Gastrocnemius medialis (tissue), 4 donors: Measurements from ENCODE around the gene SIAH3. TPM values are rescaled to one million over a fixed set of nuclear protein-coding genes. Genes with fewer than 3 reads are reported as not detected.

Source experiments
- ATAC-seq, 2 donors: fragments of 150-250 bp; one replicate each; pipeline ENCODE4 v1.9.1; 2016
- DNase-seq, 2 donors: peaks; one replicate each; pipeline ENCODE4 v3.0.0-alpha.2; 2019
- H3K27ac ChIP-seq, 4 donors: fragments of 200-600 bp; sonication (generic); 1 replicate in 1 of 4; 2 replicates in 3 of 4; pipeline ENCODE4 v1.5.1; 2016 to 2018; ENCODE audit warnings: mild to moderate bottlenecking in 2 of 4, moderate library complexity in 1 of 4
- H3K27me3 ChIP-seq, 3 donors: fragments of 200-600 bp; sonication (generic) in 2 of 3; 1 replicate in 1 of 3; 2 replicates in 2 of 3; pipeline versions ENCODE4 v1.5.1 to v1.6.0; 2016 to 2019; ENCODE audit warnings: mild to moderate bottlenecking in 1 of 3, moderate library complexity in 1 of 3
- H3K36me3 ChIP-seq, 2 donors: fragments of 200-600 bp; sonication (generic) in 1 of 2; one replicate each; pipeline ENCODE4 v1.5.1; 2017 to 2018
- H3K4me1 ChIP-seq, 2 donors: fragments of 200-600 bp; sonication (generic) in 1 of 2; one replicate each; pipeline ENCODE4 v1.5.1; 2016 to 2017; ENCODE audit warnings: mild to moderate bottlenecking in 2 of 2
- H3K4me3 ChIP-seq, 4 donors: fragments of 200-600 bp; sonication (generic) in 3 of 4; 1 replicate in 1 of 4; 2 replicates in 3 of 4; pipeline ENCODE4 v1.5.1; 2016 to 2019; ENCODE audit warnings: mild to moderate bottlenecking in 2 of 4
- H3K9me3 ChIP-seq, 3 donors: fragments of 200-600 bp; sonication (generic) in 2 of 3; 1 replicate in 1 of 3; 2 replicates in 2 of 3; pipeline ENCODE4 v1.5.1; 2016 to 2019
- CTCF ChIP-seq, 5 experiments: fragments of 450-650 bp in 3 of 5; fragments of 200-600 bp in 2 of 5; sonication (generic) in 2 of 5; IDR thresholded peaks in 4 of 5; conservative IDR thresholded peaks in 1 of 5; 1 replicate in 4 of 5; 2 replicates in 1 of 5; pipeline ENCODE4 v1.5.1; 2016 to 2019; ENCODE audit warnings: antibody characterized with exemption in 5 of 5, mild to moderate bottlenecking in 3 of 5, moderate library complexity in 3 of 5
- POLR2A ChIP-seq, 2 donors: fragments of 450-650 bp; IDR thresholded peaks; one replicate each; pipeline ENCODE4 v1.6.1; 2017; ENCODE audit warnings: antibody characterized with exemption in 2 of 2, mild to moderate bottlenecking in 2 of 2, moderate library complexity in 2 of 2
- in situ Hi-C, 4 donors: fragments of 200-750 bp; cut with MboI; loops; one replicate each; pipeline versions ENCODE4 v1.15.0 to v1.8.0; 2017; ENCODE audit warnings: low sequenced_read_pairs in 4 of 4
- intact Hi-C: fragments of 100-400 bp; cut with DNase I; formaldehyde crosslinking; loops from one replicate; pipeline ENCODE4 v1.15.1; 2023; ENCODE audit warnings: low total_unique reads
- total RNA-seq, 4 donors: library from RNA; depleted of rRNA; stranded (reverse); fragments of >200 nt; gene quantifications; one replicate each; pipeline versions ENCODE4 v1.1.0 to v1.2.3, GENCODE V29; 2016

Gene SIAH3
- total RNA-seq, 4 donors from 2014 or later = not detected

GRCh38 chr13:45882626-45883025 is 31.1 kb upstream of the SIAH3 start:
- H3K27ac ChIP-seq = no peak overlapping the region
- H3K4me1 ChIP-seq = peaks cover 12 to 18% of the 10 kb centered on the region in 2 donors
- in situ Hi-C loops (no loop called here), intact Hi-C loops (no loop called here)
- no peak for ATAC-seq
- H3K4me3 ChIP-seq = no peak overlapping the region
- no peaks in the 10 kb centered on the region for H3K36me3 ChIP-seq
- no peak for DNase-seq
- no peak for TF ChIP-seq POLR2A (IDR thresholded peaks at IDR 0.05)
- no peak for TF ChIP-seq CTCF (IDR thresholded peaks at IDR 0.05 in 4 of 5, conservative IDR thresholded peaks at IDR 0.05 in 1 of 5)
- H3K9me3 ChIP-seq = no peaks in the 10 kb centered on the region
- no peaks in the 10 kb centered on the region for H3K27me3 ChIP-seq

DNA sequence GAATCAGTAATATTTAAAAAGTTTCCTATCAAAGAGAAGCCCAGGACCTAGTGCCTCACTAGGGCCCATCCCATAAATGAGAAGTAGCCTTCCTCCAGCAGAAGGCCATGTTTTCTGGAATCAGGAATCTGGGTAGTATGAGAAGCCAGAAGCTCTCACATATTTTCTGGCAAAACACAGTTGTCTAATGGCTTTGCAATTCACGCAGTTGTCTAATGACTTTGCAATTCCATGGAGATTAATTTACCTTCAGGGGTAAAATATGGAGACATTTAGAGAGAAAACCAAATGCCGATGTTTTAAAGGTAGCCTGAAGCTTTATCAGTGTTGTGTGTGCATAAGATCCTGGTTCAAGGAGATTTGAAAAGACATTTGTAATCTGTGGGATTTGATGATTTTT is 29.8 kb upstream of the SIAH3 start:
- in situ Hi-C loops = no loop called here
- H3K36me3 ChIP-seq = no peaks in the 10 kb centered on the region
- no peaks in the 10 kb centered on the region for H3K9me3 ChIP-seq
- H3K4me3 ChIP-seq = no peak overlapping the region
- no peak overlapping the region for H3K27ac ChIP-seq
- no peaks in the 10 kb centered on the region for H3K27me3 ChIP-seq
- ATAC-seq (no peak), DNase-seq (no peak)
- intact Hi-C loops = no loop called here
- H3K4me1 ChIP-seq = peaks cover 12 to 18% of the 10 kb centered on the region in 2 donors
- no peak for TF ChIP-seq POLR2A (IDR thresholded peaks at IDR 0.05)
- no peak for TF ChIP-seq CTCF (IDR thresholded peaks at IDR 0.05 in 4 of 5, conservative IDR thresholded peaks at IDR 0.05 in 1 of 5)

DNA sequence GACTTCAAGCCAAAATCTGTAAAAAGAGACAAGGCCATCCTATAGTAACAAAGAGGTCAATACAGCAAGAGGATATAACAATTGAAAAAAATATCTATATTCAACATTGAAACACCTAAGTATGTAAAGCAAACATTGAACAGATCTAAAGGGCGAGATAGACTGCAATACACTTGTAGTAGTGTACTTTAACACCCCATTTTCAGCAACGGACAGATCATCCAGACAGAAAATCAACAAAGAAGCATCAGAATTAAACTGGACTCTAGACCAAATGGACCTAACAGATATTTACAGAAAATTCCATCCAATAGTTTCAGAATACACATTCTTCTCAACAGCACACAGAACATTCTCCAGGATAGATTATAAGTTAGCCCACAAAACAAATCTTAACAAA is 28.7 kb upstream of the SIAH3 start:
- ATAC-seq = no peak
- no peak for DNase-seq
- H3K4me3 ChIP-seq = no peak overlapping the region
- no peak overlapping the region for H3K27ac ChIP-seq
- no peaks in the 10 kb centered on the region for H3K9me3 ChIP-seq
- in situ Hi-C loops (no loop called here), intact Hi-C loops (no loop called here)
- H3K27me3 ChIP-seq = no peaks in the 10 kb centered on the region
- no peaks in the 10 kb centered on the region for H3K36me3 ChIP-seq
- H3K4me1 ChIP-seq = peaks cover 12 to 18% of the 10 kb centered on the region in 2 donors
- TF ChIP-seq CTCF (IDR thresholded peaks at IDR 0.05 in 4 of 5, conservative IDR thresholded peaks at IDR 0.05 in 1 of 5) (no peak), POLR2A (IDR thresholded peaks at IDR 0.05) (no peak)

DNA sequence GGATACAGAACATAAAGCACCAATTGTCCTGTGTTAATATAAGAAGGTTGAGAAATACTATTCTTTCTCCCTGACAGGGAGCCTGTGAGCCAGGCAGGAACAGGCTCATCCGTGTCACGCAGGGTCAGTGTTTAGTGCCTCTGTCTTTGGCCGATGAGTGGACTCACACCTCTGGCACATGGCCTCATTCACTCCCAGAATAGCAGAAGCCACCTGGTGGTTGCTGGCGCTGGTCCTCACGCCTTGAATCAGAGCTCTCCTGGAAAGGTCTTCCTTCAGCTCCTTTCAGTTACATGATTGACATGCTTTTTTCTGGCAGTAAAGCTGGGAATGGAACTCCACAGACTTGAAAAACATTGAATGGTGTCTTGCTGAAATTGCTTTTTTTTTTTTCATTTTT is 28.1 kb upstream of the SIAH3 start:
- peaks cover 12 to 18% of the 10 kb centered on the region in 2 donors for H3K4me1 ChIP-seq
- H3K9me3 ChIP-seq = no peaks in the 10 kb centered on the region
- H3K27me3 ChIP-seq = no peaks in the 10 kb centered on the region
- in situ Hi-C loops = no loop called here
- intact Hi-C loops = loop anchor here (1.0 to 2.0 kb wide), 3 partner anchors 45 to 173 kb away; partner anchors contain the start of gene ZC3H13
- H3K27ac ChIP-seq = peak overlapping the region; percentile 82 to 87 (median 84)
- DNase-seq (peak; percentile 91 to 95), ATAC-seq (peak; percentile 100)
- TF ChIP-seq POLR2A (IDR thresholded peaks at IDR 0.05) (no peak), CTCF (IDR thresholded peaks at IDR 0.05 in 4 of 5, conservative IDR thresholded peaks at IDR 0.05 in 1 of 5) (peak; percentile 33 to 56 (median 48))
- no peaks in the 10 kb centered on the region for H3K36me3 ChIP-seq
- no peak overlapping the region for H3K4me3 ChIP-seq

- in situ Hi-C loops (no loop called here), intact Hi-C loops (loop anchor here (1.0 to 2.0 kb wide), 3 partner anchors 44 to 173 kb away; partner anchors contain the start of gene ZC3H13)
- no peaks in the 10 kb centered on the region for H3K27me3 ChIP-seq
- peaks cover 12 to 18% of the 10 kb centered on the region in 2 donors for H3K4me1 ChIP-seq
- DNase-seq (no peak), ATAC-seq (peak; percentile 16 to 28)
- H3K36me3 ChIP-seq = no peaks in the 10 kb centered on the region
- TF ChIP-seq CTCF (IDR thresholded peaks at IDR 0.05 in 4 of 5, conservative IDR thresholded peaks at IDR 0.05 in 1 of 5) (no peak), POLR2A (IDR thresholded peaks at IDR 0.05) (no peak)
- H3K27ac ChIP-seq = peak overlapping the region; percentile 82 to 87 (median 84)
- no peaks in the 10 kb centered on the region for H3K9me3 ChIP-seq
- no peak overlapping the region for H3K4me3 ChIP-seq
Measured at GRCh38 chr13:45878966-45879365, 27.4 kb upstream of the SIAH3 start.
